H9 (cell line): ENCODE measurements around the gene FGR. TPM values are rescaled to one million over a fixed set of nuclear protein-coding genes. Genes with fewer than 3 reads are reported as not detected.
"Not testable (repeated sequence)": the region's sequence is repeated elsewhere in the genome, so short reads cannot be mapped to it uniquely, and the experiment has no call there.

Experiments used
- DNase-seq: peaks from one replicate; pipeline ENCODE4 v3.0.0-alpha.2; 2017
- H2AFZ ChIP-seq: one replicate; pipeline ENCODE4 v1.6.1; 2013; ENCODE audit warnings: mild to moderate bottlenecking, low read length, control low read depth, moderate library complexity
- H2AK5ac ChIP-seq: 2 replicates; pipeline ENCODE4 v1.6.1; 2013; ENCODE audit warnings: low read length, control low read depth, mixed read lengths; ENCODE audit not compliant: insufficient read length
- H2BK120ac ChIP-seq: one replicate; pipeline ENCODE4 v1.6.1; 2013; ENCODE audit warnings: low read depth, mild to moderate bottlenecking, low read length, control low read depth, inconsistent platforms; ENCODE audit not compliant: poor library complexity, severe bottlenecking
- H2BK12ac ChIP-seq: 2 replicates; pipeline ENCODE4 v1.6.1; 2013; ENCODE audit warnings: low read length, control low read depth, mixed read lengths, low read depth; ENCODE audit not compliant: insufficient read length
- H2BK15ac ChIP-seq: 2 replicates; pipeline ENCODE4 v1.6.1; 2013; ENCODE audit warnings: low read depth, low read length, control low read depth
- H2BK20ac ChIP-seq: one replicate; pipeline ENCODE4 v1.6.1; 2013; ENCODE audit warnings: low read depth, mild to moderate bottlenecking, low read length, control low read depth, inconsistent platforms; ENCODE audit not compliant: poor library complexity, severe bottlenecking
- H2BK5ac ChIP-seq: 2 replicates; pipeline ENCODE4 v1.6.1; 2013; ENCODE audit warnings: low read length, control low read depth, mixed read lengths; ENCODE audit not compliant: insufficient read length
- H3K14ac ChIP-seq: 2 replicates; pipeline ENCODE4 v1.6.1; 2013; ENCODE audit warnings: low read length, control low read depth; ENCODE audit not compliant: insufficient read depth
- H3K18ac ChIP-seq: 2 replicates; pipeline ENCODE4 v1.6.1; 2013; ENCODE audit warnings: low read depth, mild to moderate bottlenecking, mixed read lengths, low read length, control low read depth; ENCODE audit not compliant: insufficient read length
- H3K23ac ChIP-seq: 2 replicates; pipeline ENCODE4 v1.6.1; 2013; ENCODE audit warnings: low read length, control low read depth, mixed read lengths, low read depth; ENCODE audit not compliant: insufficient read length
- H3K23me2 ChIP-seq: 2 replicates; pipeline ENCODE4 v1.6.1; 2013; ENCODE audit warnings: low read depth, mild to moderate bottlenecking, mixed read lengths, low read length, control low read depth; ENCODE audit not compliant: insufficient read length, poor library complexity, severe bottlenecking
- H3K27ac ChIP-seq: 2 replicates; pipeline ENCODE4 v1.5.1; 2013; ENCODE audit warnings: low read length, control low read depth, mixed read lengths, low read depth; ENCODE audit not compliant: insufficient read length
- H3K27me3 ChIP-seq: 2 replicates; pipeline ENCODE4 v1.6.1; 2013; ENCODE audit warnings: low read length, control low read depth, inconsistent platforms; ENCODE audit not compliant: insufficient read depth
- H3K4ac ChIP-seq: 2 replicates; pipeline ENCODE4 v1.6.1; 2013; ENCODE audit warnings: low read depth, mild to moderate bottlenecking, control low read depth, inconsistent platforms, low read length, moderate library complexity
- H3K4me1 ChIP-seq: 2 replicates; pipeline ENCODE4 v1.6.1; 2013; ENCODE audit warnings: low read length, control low read depth, inconsistent platforms; ENCODE audit not compliant: insufficient read depth
- H3K4me2 ChIP-seq: 2 replicates; pipeline ENCODE4 v1.6.1; 2013; ENCODE audit warnings: low read length, control low read depth, mixed read lengths; ENCODE audit not compliant: insufficient read length, insufficient read depth
- H3K56ac ChIP-seq: 2 replicates; pipeline ENCODE4 v1.6.1; 2013; ENCODE audit warnings: low read depth, mild to moderate bottlenecking, mixed read lengths, low read length, control low read depth; ENCODE audit not compliant: insufficient read length
- H3K79me1 ChIP-seq: 2 replicates; pipeline ENCODE4 v1.6.1; 2013; ENCODE audit warnings: low read depth, mild to moderate bottlenecking, moderate library complexity, low read length, control low read depth, inconsistent platforms; ENCODE audit not compliant: insufficient read depth, poor library complexity, severe bottlenecking
- H3K79me2 ChIP-seq: 2 replicates; pipeline ENCODE4 v1.6.1; 2013; ENCODE audit warnings: low read length, control low read depth, inconsistent platforms; ENCODE audit not compliant: insufficient read depth
- H3K9ac ChIP-seq: 2 replicates; pipeline ENCODE4 v1.6.1; 2013; ENCODE audit warnings: low read length, control low read depth, mixed read lengths; ENCODE audit not compliant: insufficient read length; ENCODE audit errors: extremely low read depth
- H3K9me3 ChIP-seq: one replicate; pipeline ENCODE4 v1.6.1; 2013; ENCODE audit warnings: low read depth, low read length, inconsistent platforms; ENCODE audit not compliant: control insufficient read depth
- H3T11ph ChIP-seq: one replicate; pipeline ENCODE4 v1.6.1; 2013; ENCODE audit warnings: mild to moderate bottlenecking, low read length, control low read depth, inconsistent platforms
- H4K20me1 ChIP-seq: one replicate; pipeline ENCODE4 v1.6.1; 2013; ENCODE audit not compliant: control insufficient read depth, insufficient read length, insufficient read depth
- H4K5ac ChIP-seq: 2 replicates; pipeline ENCODE4 v1.6.1; 2013; ENCODE audit warnings: low read depth, mild to moderate bottlenecking, mixed read lengths, low read length, control low read depth; ENCODE audit not compliant: insufficient read length
- H4K8ac ChIP-seq: replicated peaks from 2 replicates; pipeline ENCODE4 v1.6.1; 2013; ENCODE audit warnings: low read length, control low read depth, mixed read lengths, low read depth; ENCODE audit not compliant: insufficient read length
- H4K91ac ChIP-seq: 2 replicates; pipeline ENCODE4 v1.6.1; 2013; ENCODE audit warnings: low read depth, mild to moderate bottlenecking, moderate library complexity, mixed read lengths, low read length, control low read depth; ENCODE audit not compliant: insufficient read length
- H3K27ac Mint-ChIP-seq, 3 experiments: 2 replicates in 2 of 3; 3 replicates in 1 of 3; pipeline ENCODE4 v1.8.0; 2020 to 2021; ENCODE audit warnings: mixed read lengths in 3 of 3, mild to moderate bottlenecking in 1 of 3, moderate library complexity in 1 of 3
- H3K27me3 Mint-ChIP-seq: 2 replicates; pipeline ENCODE4 v1.8.0; 2021; ENCODE audit warnings: low read depth, mild to moderate bottlenecking, moderate library complexity, mixed read lengths
- H3K36me3 Mint-ChIP-seq, 3 experiments: 2 replicates in 2 of 3; 3 replicates in 1 of 3; pipeline ENCODE4 v1.8.0; 2020 to 2021; ENCODE audit warnings: low read depth in 3 of 3, mixed read lengths in 3 of 3; ENCODE audit not compliant: insufficient read depth in 1 of 3
- H3K4me1 Mint-ChIP-seq, 2 experiments: 2 replicates each; pipeline ENCODE4 v1.8.0; 2020; ENCODE audit warnings: mixed read lengths in 2 of 2
- H3K4me3 Mint-ChIP-seq, 2 experiments: 2 replicates in 1 of 2; 3 replicates in 1 of 2; pipeline ENCODE4 v1.8.0; 2020 to 2021; ENCODE audit warnings: mild to moderate bottlenecking in 2 of 2, mixed read lengths in 2 of 2, moderate library complexity in 1 of 2
- H3K9me3 Mint-ChIP-seq, 2 experiments: 2 replicates in 1 of 2; 3 replicates in 1 of 2; pipeline ENCODE4 v1.8.0; 2020; ENCODE audit warnings: mild to moderate bottlenecking in 2 of 2, mixed read lengths in 2 of 2, moderate library complexity in 1 of 2
- WGBS: extraction: QIAGEN DNeasy Blood & Tissue Kit; methylation state at CpG from one replicate; pipeline ENCODE4 v1.1.7; 2013; ENCODE audit warnings: missing lambda C conversion rate, low lambda C conversion rate, mixed read lengths; ENCODE audit not compliant: insufficient read length; ENCODE audit errors: extremely low coverage; 5-methylcytosine and 5-hydroxymethylcytosine counted together
- total RNA-seq: library from RNA; stranded (reverse); gene quantifications from 2 replicates; pipeline ENCODE4 v1.2.1, GENCODE V29; 2021

FGR gene
- total RNA-seq, 1 experiment from 2014 or later, result not detected

GRCh38 chr1:27680225-27680791 lies 45.3 kb upstream of the FGR start:
- H3K27me3 Mint-ChIP-seq, H3K9me3 ChIP-seq, H2BK120ac ChIP-seq, DNase-seq, H3K27ac ChIP-seq, H3K4me1 ChIP-seq, H3K27me3 ChIP-seq, H3K27ac Mint-ChIP-seq, H3K4me2 ChIP-seq, H3K9ac ChIP-seq, H4K8ac ChIP-seq, H3K14ac ChIP-seq, H3K56ac ChIP-seq, H3K23me2 ChIP-seq, H2BK5ac ChIP-seq, H3K79me2 ChIP-seq, H4K91ac ChIP-seq, H2BK12ac ChIP-seq, H3T11ph ChIP-seq, H3K4ac ChIP-seq, H2BK15ac ChIP-seq, H2BK20ac ChIP-seq, H3K4me3 Mint-ChIP-seq, H3K18ac ChIP-seq, H3K23ac ChIP-seq, H4K20me1 ChIP-seq, H4K5ac ChIP-seq, H2AFZ ChIP-seq, H3K4me1 Mint-ChIP-seq, H2AK5ac ChIP-seq, H3K79me1 ChIP-seq: not testable (repeated sequence)
- peaks cover 41 to 51% of the 10 kb centered on the region in 2 experiments for H3K9me3 Mint-ChIP-seq
- H3K36me3 Mint-ChIP-seq, result peaks cover 8 to 18% (median 17%) of the 10 kb centered on the region in 3 experiments
- no CpG with 5 or more reads among the region's 2 CpGs for whole genome bisulfite sequencing
